ENCODE data around the gene MAT1A. TPM values are rescaled to one million over a fixed set of nuclear protein-coding genes. Genes with fewer than 3 reads are reported as not detected.

The MAT1A gene
- total RNA-seq, 1 donor from 2014 or later = 0.11 TPM

GRCh38 chr10:80277567-80278250 is 11.7 kb downstream of the MAT1A start:
- Histone ChIP-seq H3K79me2 (ENCODE audit: insufficient read depth, low read length) (no peaks in the 10 kb centered on the region), H3K9me3 (ENCODE audit: insufficient read depth, low read depth, low read length) (no peaks in the 10 kb centered on the region), H2AFZ (ENCODE audit: low read depth, low read length) (no peak overlapping the region), H3K36me3 (ENCODE audit: insufficient read depth, low read length) (no peaks in the 10 kb centered on the region), H3K4me1 (ENCODE audit: insufficient read depth, low read length) (no peaks in the 10 kb centered on the region), H3K4me3 (ENCODE audit: insufficient read depth, low read depth, low read length) (no peak overlapping the region), H3K9ac (ENCODE audit: low read length) (no peak overlapping the region), H3K27me3 (ENCODE audit: insufficient read depth, low read length) (no peaks in the 10 kb centered on the region), H3K4me2 (ENCODE audit: low read length) (no peak overlapping the region), H3K27ac (ENCODE audit: low read depth, low read length) (no peak overlapping the region), H4K20me1 (ENCODE audit: insufficient read depth, low read length) (no peaks in the 10 kb centered on the region)
- Mint-ChIP-seq H3K36me3 (ENCODE audit: low read depth, unreplicated experiment) (no peaks in the 10 kb centered on the region), H3K4me3 (ENCODE audit: unreplicated experiment) (no peak overlapping the region), H3K4me1 (ENCODE audit: low read depth, unreplicated experiment) (peaks cover 7% of the 10 kb centered on the region), H3K9me3 (ENCODE audit: unreplicated experiment) (peaks cover 2% of the 10 kb centered on the region), H3K27me3 (ENCODE audit: low read depth, unreplicated experiment) (peaks cover 38% of the 10 kb centered on the region), H3K27ac (ENCODE audit: unreplicated experiment) (no peak overlapping the region)
- TF ChIP-seq EZH2 (IDR thresholded peaks at IDR 0.05; ENCODE audit: insufficient read depth, low read length) = no peak
- TF ChIP-seq CTCF (IDR thresholded peaks at IDR 0.05; ENCODE audit: insufficient read depth, low read depth, low read length) = no peak
- no peak for DNase-seq (ENCODE audit: low read depth)
- no peak for FAIRE-seq

- H3K36me3 Mint-ChIP-seq (ENCODE audit: low read depth, unreplicated experiment) = no peaks in the 10 kb centered on the region
- H3K4me3 Mint-ChIP-seq (ENCODE audit: unreplicated experiment) = no peak overlapping the region
- FAIRE-seq (no peak), DNase-seq (ENCODE audit: low read depth) (no peak)
- peak overlapping the region; percentile 26 for H3K27ac Mint-ChIP-seq (ENCODE audit: unreplicated experiment)
- peaks cover 37% of the 10 kb centered on the region for H3K27me3 Mint-ChIP-seq (ENCODE audit: low read depth, unreplicated experiment)
- H3K27ac ChIP-seq (ENCODE audit: low read depth, low read length) = no peak overlapping the region
- no peak overlapping the region for H3K4me2 ChIP-seq (ENCODE audit: low read length)
- no peaks in the 10 kb centered on the region for H3K27me3 ChIP-seq (ENCODE audit: insufficient read depth, low read length)
- H4K20me1 ChIP-seq (ENCODE audit: insufficient read depth, low read length) = no peaks in the 10 kb centered on the region
- H3K9ac ChIP-seq (ENCODE audit: low read length) = no peak overlapping the region
- H3K4me1 Mint-ChIP-seq (ENCODE audit: low read depth, unreplicated experiment) = peaks cover 7% of the 10 kb centered on the region
- no peaks in the 10 kb centered on the region for H3K36me3 ChIP-seq (ENCODE audit: insufficient read depth, low read length)
- H3K79me2 ChIP-seq (ENCODE audit: insufficient read depth, low read length) = no peaks in the 10 kb centered on the region
- no peak overlapping the region for H3K4me3 ChIP-seq (ENCODE audit: insufficient read depth, low read depth, low read length)
- no peaks in the 10 kb centered on the region for H3K9me3 ChIP-seq (ENCODE audit: insufficient read depth, low read depth, low read length)
- TF ChIP-seq EZH2 (IDR thresholded peaks at IDR 0.05; ENCODE audit: insufficient read depth, low read length) = no peak
- no peak for TF ChIP-seq CTCF (IDR thresholded peaks at IDR 0.05; ENCODE audit: insufficient read depth, low read depth, low read length)
- H2AFZ ChIP-seq (ENCODE audit: low read depth, low read length) = no peak overlapping the region
- H3K9me3 Mint-ChIP-seq (ENCODE audit: unreplicated experiment) = peaks cover 2% of the 10 kb centered on the region
- no peaks in the 10 kb centered on the region for H3K4me1 ChIP-seq (ENCODE audit: insufficient read depth, low read length)
Measured at GRCh38 chr10:80277016-80277415, 12.4 kb downstream of the MAT1A start.

- H3K4me3 Mint-ChIP-seq (ENCODE audit: unreplicated experiment) = no peak overlapping the region
Measured at GRCh38 chr10:80276335-80276734, 13.1 kb downstream of the MAT1A start.

More at GRCh38 chr10:80276335-80276734, 13.1 kb downstream of the MAT1A start:
- peaks cover 7% of the 10 kb centered on the region for H3K4me1 Mint-ChIP-seq (ENCODE audit: low read depth, unreplicated experiment)
- DNase-seq (ENCODE audit: low read depth) (no peak), FAIRE-seq (no peak)
- H3K4me1 ChIP-seq (ENCODE audit: insufficient read depth, low read length) = no peaks in the 10 kb centered on the region
- H3K9me3 ChIP-seq (ENCODE audit: insufficient read depth, low read depth, low read length) = no peaks in the 10 kb centered on the region
- H4K20me1 ChIP-seq (ENCODE audit: insufficient read depth, low read length) = no peaks in the 10 kb centered on the region
- H3K27me3 Mint-ChIP-seq (ENCODE audit: low read depth, unreplicated experiment) = peaks cover 34% of the 10 kb centered on the region
- H3K27ac ChIP-seq (ENCODE audit: low read depth, low read length) = no peak overlapping the region
- no peaks in the 10 kb centered on the region for H3K27me3 ChIP-seq (ENCODE audit: insufficient read depth, low read length)
- no peaks in the 10 kb centered on the region for H3K36me3 Mint-ChIP-seq (ENCODE audit: low read depth, unreplicated experiment)
- no peak overlapping the region for H2AFZ ChIP-seq (ENCODE audit: low read depth, low read length)
- H3K9ac ChIP-seq (ENCODE audit: low read length) = no peak overlapping the region
- H3K27ac Mint-ChIP-seq (ENCODE audit: unreplicated experiment) = no peak overlapping the region
- no peaks in the 10 kb centered on the region for H3K36me3 ChIP-seq (ENCODE audit: insufficient read depth, low read length)
- peaks cover 2% of the 10 kb centered on the region for H3K9me3 Mint-ChIP-seq (ENCODE audit: unreplicated experiment)
- H3K4me2 ChIP-seq (ENCODE audit: low read length) = no peak overlapping the region
- H3K79me2 ChIP-seq (ENCODE audit: insufficient read depth, low read length) = no peaks in the 10 kb centered on the region
- TF ChIP-seq CTCF (IDR thresholded peaks at IDR 0.05; ENCODE audit: insufficient read depth, low read depth, low read length) = no peak
- TF ChIP-seq EZH2 (IDR thresholded peaks at IDR 0.05; ENCODE audit: insufficient read depth, low read length) = no peak
- no peak overlapping the region for H3K4me3 ChIP-seq (ENCODE audit: insufficient read depth, low read depth, low read length)
